GM21717 (cell line): ENCODE measurements around the gene CHMP2B.
A peak's percentile ranks its signal among the peaks of the same experiment; 100 is the strongest.
"Not testable (repeated sequence)": the region's sequence is repeated elsewhere in the genome, so short reads cannot be mapped to it uniquely, and the experiment has no call there.

Source experiments
- ATAC-seq: cut with Tn5 transposase; IDR thresholded peaks from one replicate; pipeline ENCODE4 v1.9.1; 2021; ENCODE audit warnings: mild to moderate bottlenecking, moderate library complexity; ENCODE audit not compliant: unreplicated experiment

The CHMP2B gene

DNA sequence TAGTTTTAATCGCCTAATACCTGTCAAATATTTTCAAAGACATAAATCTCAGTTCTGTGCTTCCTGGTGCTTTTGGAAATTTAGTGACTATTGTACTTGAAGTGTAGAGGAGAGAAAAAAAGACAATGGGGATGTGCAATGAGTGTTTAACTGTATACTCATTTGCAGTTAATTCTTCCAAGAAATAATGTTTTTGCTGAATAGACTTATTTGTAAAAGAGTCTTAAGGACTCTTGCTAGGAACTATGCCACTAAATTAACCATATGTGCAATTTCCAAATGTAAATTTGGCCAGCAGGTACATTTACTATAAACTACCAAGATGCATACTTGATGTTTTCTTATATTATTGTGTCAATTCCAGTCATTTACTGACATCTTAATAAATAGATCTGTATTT, 2.0 kb downstream of the CHMP2B start:
- no peak for ATAC-seq

DNA sequence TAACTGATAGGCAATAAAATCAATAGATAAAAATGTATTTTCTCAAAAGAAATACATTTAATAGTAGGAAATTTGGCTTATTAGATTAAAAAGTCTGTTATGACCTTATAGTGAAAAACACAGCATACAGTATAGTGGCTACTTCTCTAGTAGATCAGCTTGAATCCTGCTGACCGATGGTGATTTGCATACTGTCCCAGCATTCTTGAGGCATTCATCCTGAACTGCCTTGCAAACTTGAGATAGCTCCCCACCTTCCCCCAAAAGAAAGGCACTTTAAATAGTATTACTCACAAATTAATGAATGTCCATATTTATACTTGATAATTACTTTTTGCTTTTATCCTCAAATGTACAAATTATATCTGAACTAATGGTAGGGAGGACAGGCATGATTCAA, 6.7 kb downstream of the CHMP2B start:
- ATAC-seq: no peak

DNA sequence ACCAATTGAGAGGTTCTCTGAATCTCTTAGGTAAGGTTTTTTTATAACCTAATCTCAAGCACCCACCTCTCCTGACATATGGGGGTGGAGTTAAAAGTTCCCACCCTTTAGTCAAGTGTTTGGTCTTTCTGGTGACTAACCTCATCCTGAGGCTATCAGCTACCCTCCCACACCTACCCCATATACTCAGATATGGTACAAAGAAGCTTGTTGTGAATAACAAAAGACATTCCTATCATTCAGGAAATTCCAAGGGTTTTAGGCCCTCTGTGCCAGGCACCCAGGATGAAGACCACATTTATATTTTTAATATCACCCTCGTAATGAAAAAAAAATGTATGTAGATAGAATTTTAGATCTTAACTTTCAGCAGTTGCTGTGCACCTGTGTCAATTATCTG, 9.0 kb downstream of the CHMP2B start:
- no peak for ATAC-seq

DNA sequence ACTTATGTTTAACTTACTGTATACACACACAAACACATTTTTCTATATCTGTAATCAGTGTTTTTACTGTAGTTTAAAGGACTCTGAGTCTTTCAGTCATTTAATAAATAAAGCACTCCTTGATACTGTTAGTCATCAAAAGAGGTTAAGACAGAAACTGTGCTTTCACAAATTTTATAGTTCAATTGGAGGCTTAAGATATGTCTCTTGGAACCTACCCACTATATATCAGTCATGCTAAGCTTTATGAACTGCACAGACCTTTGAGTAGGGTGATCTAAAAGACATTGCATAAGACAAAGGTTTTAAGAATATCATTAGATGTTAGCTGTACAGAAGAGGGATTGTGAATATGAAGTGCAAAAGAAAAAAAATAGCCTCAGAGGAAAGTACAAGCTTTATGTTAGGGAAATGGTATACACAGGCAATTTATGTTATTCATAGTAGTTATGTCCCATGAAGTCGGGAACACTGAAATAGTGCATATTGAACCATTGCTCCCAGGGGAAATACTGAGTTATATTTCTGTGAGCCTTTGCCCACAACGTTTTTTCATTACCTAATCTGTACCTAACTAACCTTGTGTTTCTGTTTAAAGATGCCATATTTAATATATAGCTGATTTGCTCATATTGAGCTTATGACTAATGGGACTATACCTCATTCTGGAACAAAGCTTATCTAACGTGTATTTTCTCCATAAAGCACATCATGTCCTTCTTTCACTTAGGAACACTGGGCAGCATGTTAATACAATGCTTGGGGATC, 19.7 kb downstream of the CHMP2B start:
- no peak for ATAC-seq

DNA sequence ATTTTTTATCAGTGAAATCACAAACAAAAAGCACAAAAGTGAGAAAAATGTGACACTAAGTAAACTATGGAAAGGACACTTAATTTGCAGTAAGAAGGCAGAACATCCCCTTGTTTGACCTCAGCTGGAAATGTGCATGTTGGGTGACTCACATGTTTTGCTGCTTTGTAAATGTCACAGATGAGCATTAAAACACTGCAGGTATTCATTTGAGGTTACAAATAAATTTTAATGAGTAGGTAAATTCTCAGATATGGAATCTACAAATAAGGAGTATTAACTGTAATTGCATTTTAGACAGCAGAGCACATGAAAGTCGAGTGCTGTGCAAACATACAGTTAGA, 20.3 kb downstream of the CHMP2B start:
- no peak for ATAC-seq

DNA sequence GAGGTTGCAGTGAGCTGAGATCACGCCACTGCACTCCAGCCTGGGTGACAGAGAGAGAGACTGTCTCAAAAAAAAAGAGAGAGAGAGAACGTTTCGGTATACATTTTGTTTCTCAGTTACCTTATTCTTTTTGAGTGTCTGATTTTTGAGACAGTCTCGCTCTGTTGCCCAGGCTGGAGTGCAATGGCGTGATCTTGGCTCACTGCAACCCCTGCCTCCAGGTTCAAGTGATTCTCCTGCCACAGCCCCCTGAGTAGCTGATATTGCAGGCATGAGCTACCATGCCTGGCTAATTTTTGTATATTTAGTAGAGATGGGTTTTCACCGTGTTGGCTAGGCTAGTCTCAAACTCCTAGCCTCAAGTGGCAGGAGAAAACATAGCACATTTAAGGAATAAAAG, 21.1 kb downstream of the CHMP2B start:
- not testable (repeated sequence) for ATAC-seq

DNA sequence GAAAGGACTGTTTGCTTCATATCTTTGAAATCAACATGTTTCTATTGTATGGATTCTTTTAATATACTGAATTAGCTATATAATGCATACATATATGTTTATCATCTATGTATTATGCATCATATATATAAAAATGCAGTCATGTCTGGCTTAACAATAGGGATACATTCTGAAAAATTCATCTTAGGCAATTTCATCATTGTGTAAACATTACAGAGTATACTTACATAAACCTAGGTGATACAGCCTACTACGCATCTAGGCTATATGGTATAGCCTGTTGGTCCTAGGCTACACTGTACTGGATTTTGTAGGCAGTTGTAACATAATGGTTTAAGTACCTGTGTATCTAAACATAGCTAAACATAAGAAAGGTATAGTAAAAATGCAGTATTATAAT, 21.7 kb downstream of the CHMP2B start:
- ATAC-seq: no peak

DNA sequence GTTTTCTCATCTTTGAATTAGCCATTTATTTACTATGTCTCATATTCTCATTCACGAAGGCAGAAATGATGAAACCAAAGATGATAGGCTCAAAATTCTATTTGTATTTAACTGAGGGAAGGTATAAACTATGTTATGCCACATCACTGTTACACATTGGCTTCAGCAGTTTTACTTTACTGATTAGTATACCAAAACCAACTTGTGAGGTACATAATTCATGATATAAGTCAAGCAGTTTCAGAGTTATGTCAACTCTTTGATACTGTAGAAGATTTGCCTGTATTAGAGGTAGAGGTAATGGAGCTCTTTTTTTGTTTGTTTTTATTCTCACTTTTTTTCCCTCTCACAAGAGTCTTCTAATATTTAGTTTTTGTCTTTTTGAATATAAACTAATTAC, 22.9 kb downstream of the CHMP2B start:
- no peak for ATAC-seq

DNA sequence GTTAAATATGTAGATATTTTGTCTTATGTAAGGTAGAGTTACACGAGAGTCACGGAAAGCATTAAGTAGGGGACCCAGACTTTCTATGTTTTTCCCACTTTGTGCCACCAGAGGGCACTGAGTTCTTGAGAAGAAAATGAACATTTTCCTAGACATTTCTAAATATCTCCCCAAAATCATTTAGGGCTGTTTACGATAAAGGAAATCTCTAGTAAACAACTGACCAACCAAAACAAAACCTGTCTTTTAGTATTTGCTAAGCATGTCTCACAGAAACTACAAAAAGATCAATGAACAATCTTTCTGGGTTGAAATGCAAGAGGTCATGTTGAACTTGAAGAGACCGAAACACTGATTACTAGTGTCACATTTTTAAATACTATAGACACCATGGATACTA, 33.2 kb downstream of the CHMP2B start:
- ATAC-seq: no peak

DNA sequence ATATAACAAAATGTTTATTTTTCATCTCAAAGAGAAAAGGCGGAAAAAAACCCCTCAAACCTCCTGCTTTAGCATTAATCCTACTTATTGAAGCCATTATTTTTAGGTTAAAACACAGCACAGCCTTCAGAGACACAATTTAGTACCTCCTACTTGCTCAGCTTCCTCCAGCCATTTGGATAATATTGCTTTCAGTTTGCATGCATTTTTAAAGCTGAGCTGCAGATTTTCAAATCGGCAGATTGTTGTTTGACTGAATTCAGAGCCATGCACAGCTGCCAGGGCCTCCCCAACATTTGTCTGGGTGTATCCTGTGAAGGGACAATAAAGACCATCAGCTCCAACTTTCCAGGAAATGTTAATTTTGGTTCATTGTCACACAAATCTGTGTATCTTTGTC, 34.8 kb downstream of the CHMP2B start:
- no peak for ATAC-seq

DNA sequence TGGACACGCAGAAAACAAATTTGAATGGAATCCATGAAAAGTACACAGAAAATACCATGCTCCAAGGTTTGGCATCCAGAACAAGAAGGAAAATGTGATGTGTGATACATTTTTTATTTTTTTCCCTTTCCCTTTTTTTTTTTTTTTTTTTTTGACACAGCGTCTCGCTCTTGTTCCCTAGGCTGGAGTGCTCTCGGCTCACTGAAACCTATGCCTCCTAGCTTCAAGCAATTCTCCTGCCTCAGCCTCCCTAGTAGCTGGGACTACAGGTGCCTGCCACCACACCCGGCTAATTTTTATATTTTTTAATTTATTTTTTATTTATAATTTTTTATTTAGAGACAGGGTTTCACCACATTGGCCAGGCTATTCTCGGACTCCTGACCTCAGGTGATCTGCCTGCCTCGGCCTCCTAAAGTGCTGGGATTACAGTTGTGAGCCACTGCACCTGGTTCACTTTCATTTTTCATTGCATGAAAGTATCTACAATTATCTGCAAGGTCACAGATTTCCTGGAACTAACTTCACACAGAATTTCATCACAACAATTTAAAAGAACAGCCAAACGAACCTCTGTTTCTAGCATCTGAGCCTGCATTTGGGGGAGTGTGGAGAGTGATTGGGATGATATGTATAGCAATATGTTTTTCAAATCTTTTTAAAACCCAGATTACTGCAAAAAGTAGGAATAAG, 41.0 kb downstream of the CHMP2B start:
- no peak for ATAC-seq

DNA sequence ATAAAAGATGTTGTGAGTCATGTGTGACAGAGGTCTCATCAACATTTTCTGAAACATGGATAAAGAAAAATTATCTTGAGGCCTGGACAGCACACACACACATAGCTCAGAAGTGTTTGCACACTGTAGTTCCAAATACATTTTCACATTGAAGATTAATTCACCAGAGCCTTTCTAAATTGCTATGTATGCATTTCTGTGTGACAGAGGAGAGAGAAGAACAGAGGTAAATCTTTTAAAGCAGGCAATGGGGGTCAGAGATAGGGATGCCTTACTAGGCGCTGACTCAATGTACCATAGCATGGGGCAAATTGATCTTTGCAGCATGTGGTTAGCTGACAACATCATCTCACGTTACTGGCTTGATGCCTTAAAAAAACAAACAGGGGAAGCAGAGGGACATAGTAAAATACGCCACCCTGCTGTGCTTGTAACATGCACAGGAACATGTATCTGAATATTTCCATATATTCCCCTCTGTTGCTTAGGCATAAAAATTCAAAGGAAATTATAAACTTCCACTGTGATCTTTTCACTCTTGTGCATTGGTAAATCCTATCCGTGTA, 41.6 kb downstream of the CHMP2B start:
- ATAC-seq: no peak

DNA sequence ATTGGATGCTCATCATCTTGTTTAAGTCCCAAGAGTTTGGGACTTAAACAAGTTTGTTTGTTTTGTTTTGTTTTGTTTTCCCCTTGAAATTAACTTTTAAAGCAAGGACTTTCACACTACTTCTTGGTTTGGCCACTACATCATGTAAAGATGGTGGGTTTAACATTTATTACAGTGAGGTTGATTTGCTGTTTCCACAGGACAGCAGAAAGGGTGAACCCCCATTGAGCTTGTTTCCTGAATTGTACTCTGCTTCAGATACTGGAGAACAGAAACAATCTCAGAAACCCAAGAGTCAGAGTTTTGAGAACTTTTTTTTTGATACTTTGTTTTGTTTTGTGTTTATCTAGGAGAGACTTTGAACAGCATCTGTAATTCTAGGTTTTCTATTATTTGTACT, 42.6 kb downstream of the CHMP2B start:
- ATAC-seq: no peak

DNA sequence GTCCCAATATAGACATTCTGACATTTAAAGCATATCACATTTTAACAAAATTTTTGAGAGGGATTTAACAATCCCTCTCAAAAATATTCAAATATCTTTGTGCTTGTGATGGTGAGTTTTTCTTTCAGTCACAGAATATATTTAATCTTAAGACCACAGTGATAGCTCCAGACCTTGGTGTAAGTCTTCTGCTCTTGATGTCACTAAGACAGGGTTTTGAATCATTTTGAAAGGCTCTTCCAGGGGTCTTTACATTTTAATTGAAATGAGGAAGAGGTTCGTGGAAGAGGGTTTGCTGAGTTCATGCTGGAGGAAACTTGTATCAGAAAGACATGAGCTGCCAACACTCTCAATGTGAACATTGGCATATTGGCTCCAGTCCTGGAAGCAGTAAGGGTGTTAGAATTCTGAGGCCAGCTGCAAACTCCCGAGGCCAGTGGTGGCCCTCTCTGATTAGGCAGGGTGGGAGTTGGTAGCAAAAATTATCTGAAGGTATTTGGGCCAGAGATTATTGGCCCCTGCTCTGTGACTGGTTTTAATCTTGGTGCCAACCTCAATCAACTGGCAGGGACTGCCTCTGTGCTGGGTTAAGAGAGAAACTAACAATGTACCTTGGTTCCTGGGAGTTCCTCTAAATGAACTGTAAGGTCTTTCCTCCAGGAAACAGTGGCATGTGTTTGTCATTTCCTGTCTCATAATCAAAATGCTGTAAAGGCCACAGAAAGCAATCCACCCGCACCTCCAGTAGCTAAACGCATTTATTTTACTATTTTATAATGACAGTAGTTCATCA, 44.0 kb downstream of the CHMP2B start:
- ATAC-seq: no peak

DNA sequence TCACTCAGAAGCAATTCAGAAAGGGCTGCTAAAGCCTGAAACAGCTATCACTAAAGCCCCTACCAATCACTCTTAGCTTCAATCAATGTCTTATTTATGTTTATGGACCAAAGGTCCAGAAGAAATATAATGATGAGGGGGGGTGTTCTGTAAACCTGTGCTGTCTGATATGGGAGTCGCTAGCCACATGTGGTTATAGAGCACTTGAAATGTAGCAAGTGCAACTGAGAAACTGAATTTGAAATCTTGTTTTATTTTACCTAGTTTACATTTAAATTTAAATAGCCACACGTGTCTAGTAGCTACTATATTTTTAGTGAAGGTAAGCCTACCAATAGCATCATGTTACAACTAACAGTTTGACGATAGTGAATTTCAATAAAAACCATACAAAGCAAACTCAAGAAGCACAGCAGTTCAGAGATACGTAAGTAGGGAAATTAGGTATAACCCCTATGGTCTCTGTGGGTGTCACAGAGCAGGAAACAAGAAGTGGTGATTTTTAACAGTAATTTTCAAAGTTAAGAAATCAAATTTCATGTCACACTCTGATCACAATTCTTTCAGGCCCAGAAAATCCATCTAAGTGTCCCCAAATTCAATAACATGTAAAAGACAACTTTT, 45.7 kb downstream of the CHMP2B start:
- peak; percentile 91 for ATAC-seq

DNA sequence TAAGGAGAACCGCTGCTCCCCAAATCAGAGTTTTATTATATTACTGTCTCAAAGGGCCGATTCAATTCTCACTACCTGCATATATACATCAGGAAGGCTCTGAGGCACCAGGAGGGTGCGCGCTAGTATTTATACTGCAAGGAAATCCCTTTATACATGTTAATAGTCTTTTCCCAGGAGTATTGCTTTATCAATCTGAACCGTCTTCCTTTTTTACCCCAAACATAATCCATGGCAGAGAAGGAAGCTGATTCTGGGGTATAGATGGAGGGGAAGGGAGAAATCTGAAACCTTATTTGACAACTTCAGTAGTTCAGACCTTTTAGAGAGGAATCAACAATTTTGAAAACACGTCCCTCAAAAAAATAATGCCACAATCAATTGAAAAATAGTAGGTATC, 49.4 kb downstream of the CHMP2B start, which contains the start of gene POU1F1:
POU1F1 (minus strand) TSS at position 101 of the 400 bp plus-strand sequence. CDS start 122 bp downstream, outside the sequence.
- no peak for ATAC-seq

DNA sequence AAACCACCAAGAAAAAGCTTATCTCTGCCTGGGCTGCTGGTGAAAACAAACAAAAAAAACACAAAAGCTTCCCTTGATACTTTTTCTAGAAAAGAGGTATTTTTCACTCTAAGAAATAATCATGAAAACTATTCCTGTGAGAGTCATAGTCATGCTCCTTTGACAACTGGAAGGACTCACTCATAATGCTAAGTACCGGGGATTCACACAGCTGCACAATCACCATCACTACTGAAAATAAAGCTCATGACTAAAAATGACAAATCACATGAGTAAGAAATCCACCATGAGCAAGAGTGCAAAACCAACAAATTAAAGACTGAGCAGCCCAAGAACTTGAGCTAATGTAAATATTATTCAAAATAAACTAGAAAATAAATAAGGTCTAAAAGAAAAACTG, 59.9 kb downstream of the CHMP2B start:
- ATAC-seq: no peak

DNA sequence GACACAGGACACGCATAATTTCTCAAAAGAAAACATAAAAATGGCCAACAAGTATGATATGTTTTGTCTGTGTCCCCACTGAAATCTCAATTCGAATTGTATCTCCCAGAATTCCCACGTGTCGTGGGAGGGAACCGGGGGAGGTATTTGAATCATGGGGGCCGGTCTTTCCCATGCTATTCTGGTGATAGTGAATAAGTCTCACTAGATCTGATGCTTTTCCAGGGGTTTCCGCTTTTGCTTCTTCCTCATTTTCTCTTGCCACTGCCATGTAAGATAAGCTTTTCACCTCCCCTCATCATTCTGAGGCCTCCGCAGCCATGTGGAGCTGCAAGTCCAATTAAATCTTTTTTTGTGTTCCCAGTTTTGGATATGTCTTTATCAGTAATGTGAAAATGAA, 61.3 kb downstream of the CHMP2B start:
- ATAC-seq: no peak

DNA sequence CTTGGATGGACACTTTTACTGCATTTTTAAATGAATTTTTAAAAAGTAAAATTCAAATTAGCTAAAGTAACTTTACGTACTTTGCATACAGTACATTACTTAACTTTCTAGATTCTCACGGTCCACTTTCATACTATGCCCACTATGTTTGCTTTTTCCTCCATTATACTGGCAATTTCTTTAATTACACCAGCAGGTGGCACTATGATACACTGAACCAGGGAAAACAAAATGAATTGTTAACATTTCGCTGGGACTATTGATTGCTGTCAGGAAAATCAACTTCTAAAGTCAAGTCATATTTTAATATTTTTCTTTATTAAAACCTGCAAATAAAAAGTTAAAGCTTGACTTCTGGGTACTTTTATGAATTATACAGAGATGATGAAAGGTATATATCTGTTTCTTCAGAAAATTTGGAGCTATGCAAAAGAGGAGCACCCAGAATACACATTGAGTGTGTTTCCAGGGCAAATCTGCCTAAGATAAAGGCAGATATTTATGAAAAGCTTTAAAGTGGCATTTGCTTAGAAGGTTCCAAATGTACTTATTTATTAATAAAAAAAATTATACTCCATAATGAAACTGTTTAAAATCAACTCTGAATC, 71.1 kb downstream of the CHMP2B start:
- peak; percentile 67 for ATAC-seq

DNA sequence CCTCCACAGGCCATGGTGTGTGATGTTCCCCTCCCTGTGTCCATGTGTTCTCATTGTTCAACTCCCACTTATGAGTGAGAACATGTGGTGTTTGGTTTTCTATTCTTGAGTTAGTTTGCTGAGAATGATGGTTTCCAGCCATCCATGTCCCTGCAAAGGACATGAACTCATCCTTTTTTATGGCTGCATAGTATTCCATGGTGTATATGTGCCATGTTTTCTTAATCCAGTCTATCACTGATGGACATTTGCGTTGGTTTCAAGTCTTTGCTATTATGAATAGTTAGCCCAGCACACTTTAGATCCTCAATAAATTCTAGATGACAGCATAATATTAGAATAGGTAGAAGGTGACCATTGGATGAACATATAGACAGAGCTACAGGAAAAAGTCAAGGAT, 77.9 kb downstream of the CHMP2B start:
- not testable (repeated sequence) for ATAC-seq
